A673 (cell line): Measurements from ENCODE around the gene MINDY2. TPM values are rescaled to one million over a fixed set of nuclear protein-coding genes. Genes with fewer than 3 reads are reported as not detected.

Experiments
- BruUV-seq: library from RNA; stranded (reverse); fragments of 400-500 nt; replicated peaks from 2 replicates; lab custom pipeline; 2021; lab: Mats Ljungman, UMichigan
- CTCF ChIA-PET: fragments of 300-600 bp; sonication (Branson Sonifier 250); formaldehyde crosslinking; loops from one replicate; lab custom pipeline; 2022; ENCODE audit warnings: antibody characterized with exemption; lab: Charles Lee
- POLR2A ChIA-PET: fragments of 300-600 bp; sonication (Branson Sonifier 250); formaldehyde crosslinking; loops from one replicate; lab custom pipeline; 2022; ENCODE audit warnings: antibody characterized with exemption; ENCODE audit not compliant: low non-redundant PET; lab: Charles Lee
- DNase-seq: peaks from one replicate; pipeline ENCODE4 v3.0.0-alpha.2; 2015; ENCODE audit warnings: low spot score
- H3K27ac ChIP-seq: fragments of 200-600 bp; sonication (generic); 2 replicates; pipeline ENCODE4 v1.5.1; 2016; ENCODE audit warnings: mixed run types, low read depth, mild to moderate bottlenecking, mixed read lengths, antibody characterized with exemption, low read length; ENCODE audit not compliant: poor library complexity, severe bottlenecking
- H3K27me3 ChIP-seq: fragments of 200-600 bp; sonication (generic); replicated peaks from 2 replicates; pipeline ENCODE4 v1.6.1; 2017; ENCODE audit warnings: mixed run types, low read depth, mild to moderate bottlenecking, mixed read lengths, antibody characterized with exemption, low read length; ENCODE audit not compliant: insufficient read depth, poor library complexity
- H3K36me3 ChIP-seq: fragments of 200-600 bp; sonication (generic); 2 replicates; pipeline ENCODE4 v1.6.1; 2016; ENCODE audit warnings: mixed run types, mild to moderate bottlenecking, mixed read lengths, antibody characterized with exemption, low read length; ENCODE audit not compliant: insufficient read depth, poor library complexity, severe bottlenecking
- H3K4me1 ChIP-seq: fragments of 200-600 bp; sonication (generic); 2 replicates; pipeline ENCODE4 v1.6.1; 2017; ENCODE audit warnings: mixed run types, mild to moderate bottlenecking, mixed read lengths, antibody characterized with exemption, low read length; ENCODE audit not compliant: insufficient read depth, poor library complexity, severe bottlenecking
- H3K4me3 ChIP-seq: fragments of 200-600 bp; sonication (generic); 2 replicates; pipeline ENCODE4 v1.5.1; 2016; ENCODE audit warnings: low read depth, mixed run types, mild to moderate bottlenecking, mixed read lengths, low read length; ENCODE audit not compliant: poor library complexity, severe bottlenecking
- H3K9me3 ChIP-seq: fragments of 200-600 bp; sonication (generic); 2 replicates; pipeline ENCODE4 v1.6.1; 2016; ENCODE audit warnings: mixed run types, low read depth, mild to moderate bottlenecking, mixed read lengths, antibody characterized with exemption, low read length; ENCODE audit not compliant: poor library complexity, severe bottlenecking
- EZH2 ChIP-seq: fragments of 200-600 bp; sonication (generic); IDR thresholded peaks from 2 replicates; pipeline ENCODE4 v1.6.1; 2017; ENCODE audit warnings: borderline replicate concordance, low read depth, mild to moderate bottlenecking, mixed read lengths, antibody characterized with exemption, low read length; ENCODE audit not compliant: poor library complexity, severe bottlenecking
- intact Hi-C: fragments of 100-400 bp; cut with micrococcal nuclease; formaldehyde crosslinking; loops from one replicate; pipeline ENCODE4 v1.10.0; 2022; ENCODE audit not compliant: unreplicated experiment
- total RNA-seq: library from RNA; stranded (reverse); gene quantifications from 2 replicates; pipeline ENCODE4 v1.2.3, GENCODE V29; 2021
- TF ChIP-seq, protein P1 (sequence below): fragments of 300-800, 200-600 bp; sonication (generic); conservative IDR thresholded peaks from 2 replicates; pipeline ENCODE4 v1.5.1; 2017; ENCODE audit warnings: low read depth, mild to moderate bottlenecking, antibody characterized with exemption, low read length, moderate library complexity, mixed read lengths

MINDY2 gene
- total RNA-seq, 1 experiment from 2014 or later, result 14.1 TPM

DNA sequence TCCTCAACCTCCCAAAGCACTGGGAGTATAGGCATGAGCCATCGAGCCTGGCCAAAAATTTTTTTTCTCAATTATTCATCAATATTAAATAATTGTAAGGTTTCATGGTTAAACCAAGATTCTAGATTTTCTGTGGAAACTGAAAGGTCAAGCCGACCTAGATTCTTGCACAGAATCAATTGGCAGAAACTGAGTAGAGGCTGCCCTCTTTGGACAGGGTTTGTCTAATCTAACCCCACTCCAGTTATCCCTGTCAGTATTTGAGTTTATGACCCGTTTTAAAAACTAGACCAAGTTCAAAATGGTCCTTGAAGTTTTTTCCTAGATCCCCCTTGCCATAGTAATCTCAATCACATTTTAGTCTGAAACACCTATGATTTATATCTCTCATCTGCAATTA, 13.0 kb upstream of the MINDY2 start:
- H3K9me3 ChIP-seq, result no peaks in the 10 kb centered on the region
- TF ChIP-seq EZH2, result no peak
- TF ChIP-seq, protein P1, sequence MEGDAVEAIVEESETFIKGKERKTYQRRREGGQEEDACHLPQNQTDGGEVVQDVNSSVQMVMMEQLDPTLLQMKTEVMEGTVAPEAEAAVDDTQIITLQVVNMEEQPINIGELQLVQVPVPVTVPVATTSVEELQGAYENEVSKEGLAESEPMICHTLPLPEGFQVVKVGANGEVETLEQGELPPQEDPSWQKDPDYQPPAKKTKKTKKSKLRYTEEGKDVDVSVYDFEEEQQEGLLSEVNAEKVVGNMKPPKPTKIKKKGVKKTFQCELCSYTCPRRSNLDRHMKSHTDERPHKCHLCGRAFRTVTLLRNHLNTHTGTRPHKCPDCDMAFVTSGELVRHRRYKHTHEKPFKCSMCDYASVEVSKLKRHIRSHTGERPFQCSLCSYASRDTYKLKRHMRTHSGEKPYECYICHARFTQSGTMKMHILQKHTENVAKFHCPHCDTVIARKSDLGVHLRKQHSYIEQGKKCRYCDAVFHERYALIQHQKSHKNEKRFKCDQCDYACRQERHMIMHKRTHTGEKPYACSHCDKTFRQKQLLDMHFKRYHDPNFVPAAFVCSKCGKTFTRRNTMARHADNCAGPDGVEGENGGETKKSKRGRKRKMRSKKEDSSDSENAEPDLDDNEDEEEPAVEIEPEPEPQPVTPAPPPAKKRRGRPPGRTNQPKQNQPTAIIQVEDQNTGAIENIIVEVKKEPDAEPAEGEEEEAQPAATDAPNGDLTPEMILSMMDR, result no peak; the same call in 1 of the 2 replicates
- POLR2A ChIA-PET, result no interaction called here
- H3K27me3 ChIP-seq, result no peaks in the 10 kb centered on the region
- H3K27ac ChIP-seq, result no peak overlapping the region
- H3K4me1 ChIP-seq, result no peaks in the 10 kb centered on the region
- no TSS peak for BruUV-seq
- intact Hi-C loops, result no loop called here
- no peaks in the 10 kb centered on the region for H3K36me3 ChIP-seq
- DNase-seq, result no peak
- H3K4me3 ChIP-seq, result no peak overlapping the region
- CTCF ChIA-PET, result no interaction called here

DNA sequence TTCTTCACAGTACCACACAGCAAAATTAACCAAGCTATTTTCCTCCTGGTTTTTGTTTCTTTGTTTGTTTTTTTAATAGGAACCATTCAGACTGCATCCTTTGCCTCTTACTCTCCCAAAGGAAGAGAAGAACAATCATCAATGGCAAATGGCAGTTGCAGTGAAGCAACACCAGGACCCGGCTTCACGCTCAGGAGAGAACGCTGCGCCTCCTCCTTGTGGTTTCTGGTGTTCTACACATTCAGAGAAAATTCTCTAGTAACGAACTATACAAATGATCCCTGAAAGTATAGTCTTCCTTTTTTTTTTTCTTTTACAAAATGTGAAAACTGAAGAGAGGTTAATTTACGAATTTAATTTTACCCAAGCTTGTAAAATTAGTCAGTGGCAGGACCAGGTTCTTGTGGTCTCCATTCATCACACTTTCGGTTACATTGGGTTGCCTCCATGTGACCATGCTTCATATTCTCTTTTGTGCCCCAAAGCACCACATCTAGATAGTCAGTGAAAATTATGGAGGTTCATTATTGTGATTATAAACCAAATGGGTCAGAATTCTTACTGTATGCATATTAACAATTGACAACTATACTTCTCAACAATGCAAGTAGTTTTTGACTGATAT, 10.6 kb upstream of the MINDY2 start:
- Histone ChIP-seq H3K4me1 (no peaks in the 10 kb centered on the region), H3K9me3 (peaks cover 10% of the 10 kb centered on the region), H3K27me3 (no peaks in the 10 kb centered on the region), H3K27ac (no peak overlapping the region), H3K4me3 (no peak overlapping the region), H3K36me3 (no peaks in the 10 kb centered on the region)
- no peak for TF ChIP-seq EZH2
- TF ChIP-seq, protein P1, result no peak
- ChIA-PET CTCF (interaction anchor here (0.7 to 1.2 kb wide), 2 partner anchors 11 to 547 kb away, joined by 3 to 4 read pairs; partner anchors contain the start of gene MINDY2), POLR2A (interaction anchor here (0.7 kb wide), 1 partner anchor 1644 kb away, joined by 4 read pairs; no protein-coding TSS in a partner anchor)
- no TSS peak for BruUV-seq
- DNase-seq, result no peak
- intact Hi-C loops, result loop anchor here (5.0 kb wide), 1 partner anchor 533 kb away; no protein-coding TSS in a partner anchor

DNA sequence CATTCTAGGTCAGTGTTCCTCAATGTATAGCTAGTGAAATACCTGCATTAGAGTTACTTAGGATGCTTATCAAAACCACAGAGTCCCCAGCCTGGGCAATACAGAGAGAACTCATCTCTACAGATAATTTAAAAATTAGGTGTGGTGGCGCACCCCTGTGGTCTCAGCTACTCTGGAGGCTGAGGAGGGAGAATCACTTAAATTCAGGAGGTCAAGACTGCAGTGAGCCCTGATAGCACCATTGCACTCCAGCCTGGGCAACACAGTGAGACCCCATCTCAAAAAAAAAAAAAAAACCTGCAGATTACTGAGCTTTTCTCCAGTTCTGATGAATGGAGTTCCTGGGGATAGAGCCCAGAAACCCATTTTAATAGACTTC, 10.1 kb upstream of the MINDY2 start:
- intact Hi-C loops, result loop anchor here (5.0 kb wide), 1 partner anchor 534 kb away; no protein-coding TSS in a partner anchor

More for the DNA sequence above, 10.1 kb upstream of the MINDY2 start:
- Histone ChIP-seq H3K27ac (no peak overlapping the region), H3K4me1 (no peaks in the 10 kb centered on the region), H3K36me3 (no peaks in the 10 kb centered on the region), H3K4me3 (no peak overlapping the region), H3K9me3 (peaks cover 10% of the 10 kb centered on the region), H3K27me3 (no peaks in the 10 kb centered on the region)
- no TSS peak for BruUV-seq
- CTCF ChIA-PET, result interaction anchor here (0.7 to 1.2 kb wide), 2 partner anchors 10 to 548 kb away, joined by 3 to 4 read pairs; partner anchors contain the start of gene MINDY2
- POLR2A ChIA-PET, result no interaction called here
- no peak for DNase-seq
- no peak for TF ChIP-seq EZH2
- TF ChIP-seq, protein P1, result peak; percentile 39; the same call in 1 of the 2 replicates
